Epithelial cell of proximal tubule (primary cell): ENCODE data around the gene POFUT2. TPM values are rescaled to one million over a fixed set of nuclear protein-coding genes. Genes with fewer than 3 reads are reported as not detected.

Experiments
- DNase-seq: peaks from one replicate; pipeline ENCODE4 v3.0.0-alpha.2; 2011; ENCODE audit warnings: low read depth
- H3K4me3 ChIP-seq: 2 replicates; pipeline ENCODE4 v1.5.1; 2011; ENCODE audit warnings: low read depth, mild to moderate bottlenecking, low read length
- CTCF ChIP-seq: conservative IDR thresholded peaks from 2 replicates; pipeline ENCODE4 v1.5.1; 2012; ENCODE audit warnings: low read depth, mild to moderate bottlenecking, low read length
- total RNA-seq: library from RNA; depleted of rRNA; stranded (reverse); fragments of >200 nt; gene quantifications from 2 replicates; pipeline ENCODE4 v1.2.3, GENCODE V29; 2015

Gene POFUT2
- total RNA-seq, 1 donor from 2014 or later = 10.4 TPM

GRCh38 chr21:45289655-45290515 lies 2.2 kb upstream of the POFUT2 start:
- no peak for DNase-seq
- peak; percentile 42 for TF ChIP-seq CTCF
- no peak overlapping the region for H3K4me3 ChIP-seq

- peak overlapping the region; percentile 78 for H3K4me3 ChIP-seq
- no peak for TF ChIP-seq CTCF
- DNase-seq = no peak
Observed at GRCh38 chr21:45289134-45289533, 1.4 kb upstream of the POFUT2 start.

GRCh38 chr21:45288441-45288841 lies 746 bp upstream of the POFUT2 start:
- no peak for DNase-seq
- TF ChIP-seq CTCF = no peak

GRCh38 chr21:45286671-45287437 lies 841 bp downstream of the POFUT2 start:
- TF ChIP-seq CTCF = no peak
- no peak for DNase-seq
- peak overlapping the region; percentile 78 for H3K4me3 ChIP-seq

More at GRCh38 chr21:45288441-45288841, 746 bp upstream of the POFUT2 start:
- H3K4me3 ChIP-seq = peak overlapping the region; percentile 78

GRCh38 chr21:45285266-45285931 lies 2.3 kb downstream of the POFUT2 start:
- no peak for TF ChIP-seq CTCF
- H3K4me3 ChIP-seq = no peak overlapping the region

GRCh38 chr21:45284456-45284741 lies 3.3 kb downstream of the POFUT2 start:
- no peak for TF ChIP-seq CTCF
- no peak overlapping the region for H3K4me3 ChIP-seq
- DNase-seq = no peak

More at GRCh38 chr21:45285266-45285931, 2.3 kb downstream of the POFUT2 start:
- DNase-seq = no peak
